Activated CD8-positive, alpha-beta memory T cell treated with anti-CD3 and anti-CD28 coated beads for 24 hours (primary cell): ENCODE results near the gene GLRA1.
"Not testable (repeated sequence)": the region's sequence is repeated elsewhere in the genome, so short reads cannot be mapped to it uniquely, and the experiment has no call there.

Experiments used
- DNase-seq: peaks from one replicate; pipeline ENCODE4 v3.0.0-alpha.2; 2020

GLRA1 gene

DNA sequence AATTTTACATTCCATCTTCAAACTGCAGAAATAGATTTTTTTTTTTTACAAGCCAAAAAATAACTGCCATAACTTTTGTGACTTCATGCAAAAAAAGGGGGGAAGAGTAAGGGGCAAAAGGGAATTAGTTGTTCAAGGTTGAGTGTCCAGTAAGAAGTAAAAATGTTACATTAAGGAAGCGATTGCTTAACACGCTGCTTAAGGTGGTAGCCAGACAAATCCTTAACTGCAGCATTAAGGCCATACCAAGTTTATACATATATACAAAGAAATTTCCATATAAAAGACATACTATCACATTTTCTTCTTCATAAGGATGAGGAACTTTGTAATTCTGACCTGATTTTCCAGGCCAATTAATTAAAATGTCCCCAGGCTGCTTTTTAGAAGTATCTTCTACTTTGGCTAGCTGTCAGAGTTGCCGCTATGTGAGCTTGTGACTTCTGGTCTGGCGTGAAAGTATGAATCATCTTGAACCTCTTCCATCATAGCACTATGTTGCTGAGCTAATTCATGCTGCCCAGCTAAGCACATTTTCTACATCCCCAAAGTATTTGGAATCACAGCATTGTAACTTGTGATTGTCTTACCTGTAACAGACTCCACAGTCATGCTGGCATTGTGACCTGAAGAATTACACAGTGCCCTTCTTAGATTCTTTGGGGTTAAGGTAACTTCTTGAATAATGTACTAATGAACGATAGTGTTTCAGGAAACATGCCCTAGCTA lies 112.9 kb downstream of the GLRA1 start:
- DNase-seq, result no peak

DNA sequence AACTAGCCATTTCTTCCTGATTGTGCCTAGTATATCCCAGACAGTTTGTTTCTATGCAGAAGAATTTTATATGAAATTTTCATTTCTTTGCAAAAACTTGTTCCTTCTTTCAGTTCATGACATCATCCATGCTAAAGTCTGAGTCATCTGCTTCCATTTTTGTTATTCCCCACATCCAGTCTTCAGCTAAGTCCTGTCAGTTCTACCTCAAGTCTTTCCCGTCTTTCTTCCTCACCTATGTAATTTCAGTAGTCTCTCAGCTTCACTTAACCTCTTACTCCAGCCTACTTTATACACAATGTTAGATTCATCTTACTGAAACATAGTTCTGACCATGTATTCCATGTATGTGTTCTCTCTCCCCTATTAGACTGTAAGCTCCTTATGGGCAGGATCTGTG lies 113.8 kb downstream of the GLRA1 start:
- no peak for DNase-seq

DNA sequence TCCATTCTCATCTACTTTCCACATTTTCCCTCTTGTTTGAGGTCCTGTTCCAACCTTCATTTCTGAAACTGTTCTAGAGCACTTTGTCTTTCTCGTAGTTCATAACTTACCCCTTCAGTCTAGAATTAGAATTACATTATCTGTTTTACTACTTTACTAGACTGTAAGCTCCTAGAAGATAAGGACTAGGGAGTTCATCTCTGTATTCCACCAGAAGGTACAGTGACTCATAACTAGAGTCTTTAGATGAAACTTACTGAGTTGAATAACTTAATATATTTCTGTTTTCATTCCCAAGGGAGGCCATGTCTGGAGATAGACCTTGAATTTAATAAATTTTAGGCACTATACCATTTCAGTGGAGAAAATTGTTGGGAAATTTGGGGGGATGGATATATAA lies 114.2 kb downstream of the GLRA1 start:
- DNase-seq, result no peak

DNA sequence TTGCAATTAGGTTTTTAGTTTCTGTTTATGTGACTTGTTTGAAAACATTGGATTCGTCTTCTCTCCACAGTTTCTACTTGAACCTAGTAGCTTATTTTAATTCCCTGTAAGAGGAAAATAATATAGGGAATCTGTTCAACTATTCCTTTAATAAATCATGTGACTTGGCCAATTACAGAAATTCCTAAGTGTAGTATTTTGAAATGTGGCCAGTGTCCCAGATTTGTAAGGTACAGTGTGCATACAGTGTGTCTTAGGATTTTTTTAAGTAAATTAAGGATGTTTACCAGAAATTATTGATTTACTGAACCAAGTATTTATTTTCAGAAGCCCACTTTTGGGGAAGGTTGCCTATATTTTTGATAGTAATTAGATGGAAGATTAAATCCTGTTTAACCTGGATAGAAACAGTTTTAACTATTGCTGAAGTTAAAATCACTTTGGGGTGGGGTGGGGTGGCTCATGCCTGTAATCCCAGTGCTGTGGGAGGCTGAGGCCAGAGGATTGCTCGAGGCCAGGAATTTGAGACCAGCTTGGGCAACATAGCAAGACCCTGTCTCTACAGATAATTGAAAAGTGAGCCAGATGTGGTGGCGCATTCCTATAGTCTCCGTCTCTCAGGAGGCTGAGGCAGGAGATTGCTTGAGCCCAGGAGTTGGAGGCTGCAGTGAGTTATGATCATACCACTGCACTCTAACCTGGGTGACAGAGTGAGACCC lies 116.0 kb downstream of the GLRA1 start:
- no peak for DNase-seq

DNA sequence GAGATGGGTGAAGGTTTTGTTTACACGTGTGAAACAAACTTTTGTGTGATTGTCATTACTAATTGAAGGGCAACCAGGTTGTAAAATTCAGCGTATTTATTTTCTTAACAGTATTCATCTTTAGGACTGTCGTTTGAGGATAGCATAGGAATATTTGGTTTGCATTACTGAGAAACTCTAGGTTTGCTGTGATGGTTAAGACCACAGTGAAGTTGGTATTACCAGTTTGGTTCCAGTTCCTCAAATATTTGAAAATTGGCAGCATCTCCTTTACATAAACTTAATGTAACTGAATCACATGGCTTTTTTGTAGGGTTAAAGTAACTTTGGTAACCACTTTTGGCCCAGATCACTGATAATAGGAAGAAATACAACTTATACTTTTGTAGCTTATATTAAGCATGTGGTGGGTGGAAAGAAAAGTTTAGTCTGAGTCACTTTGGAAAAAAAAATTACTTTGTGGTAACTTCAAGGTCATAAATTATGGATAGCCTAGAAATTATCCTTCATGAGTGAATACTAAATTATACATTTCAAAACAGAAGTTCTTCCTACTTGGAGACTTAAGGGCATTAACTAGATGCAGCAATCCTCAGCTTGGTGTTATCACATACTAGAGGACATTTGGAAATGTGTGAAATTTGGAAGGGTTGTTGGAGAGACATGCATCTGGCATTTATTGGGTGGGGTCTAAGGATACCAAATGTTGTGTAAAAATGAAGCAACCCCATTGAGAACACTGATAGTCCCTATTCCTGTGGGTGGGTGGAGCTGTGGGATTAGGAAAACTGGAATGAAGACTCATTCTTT lies 119.0 kb downstream of the GLRA1 start:
- DNase-seq, result no peak

DNA sequence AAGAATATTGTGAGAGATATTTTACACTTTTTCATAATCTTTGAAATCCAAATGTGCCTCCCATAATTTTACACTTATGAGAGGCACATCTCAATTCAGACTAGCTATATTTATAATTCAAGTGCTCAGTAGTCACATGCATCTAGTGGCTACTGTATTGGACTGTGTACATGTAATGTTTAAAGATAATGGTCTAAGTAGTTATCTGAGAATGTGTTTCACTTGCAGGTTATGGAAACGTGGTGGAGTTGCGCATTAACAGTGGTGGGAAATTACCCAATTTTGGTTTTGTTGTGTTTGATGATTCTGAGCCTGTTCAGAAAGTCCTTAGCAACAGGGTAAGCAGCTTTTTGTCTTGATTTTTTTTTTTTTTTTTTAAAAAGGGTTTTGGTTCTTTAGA lies 124.1 kb downstream of the GLRA1 start:
- no peak for DNase-seq

DNA sequence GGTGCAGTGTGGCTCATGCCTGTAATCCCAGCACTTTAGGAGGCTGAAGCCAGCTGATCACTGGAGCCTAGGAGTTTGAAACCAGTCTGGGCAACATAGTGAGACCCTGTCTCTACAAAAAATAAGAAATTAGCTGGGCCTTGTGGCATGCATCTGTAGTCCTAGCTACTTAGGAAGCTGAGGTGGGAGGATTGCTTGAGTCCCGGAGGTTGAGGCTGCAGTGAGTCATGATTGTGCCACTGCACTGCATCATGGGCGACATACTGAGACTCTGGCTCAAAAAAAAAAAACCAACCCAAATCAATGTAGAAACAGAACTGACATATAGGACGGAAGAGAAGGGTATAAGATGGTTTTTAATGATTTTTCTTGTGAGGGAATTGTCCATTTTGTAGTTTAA lies 125.2 kb downstream of the GLRA1 start:
- DNase-seq, result no peak

DNA sequence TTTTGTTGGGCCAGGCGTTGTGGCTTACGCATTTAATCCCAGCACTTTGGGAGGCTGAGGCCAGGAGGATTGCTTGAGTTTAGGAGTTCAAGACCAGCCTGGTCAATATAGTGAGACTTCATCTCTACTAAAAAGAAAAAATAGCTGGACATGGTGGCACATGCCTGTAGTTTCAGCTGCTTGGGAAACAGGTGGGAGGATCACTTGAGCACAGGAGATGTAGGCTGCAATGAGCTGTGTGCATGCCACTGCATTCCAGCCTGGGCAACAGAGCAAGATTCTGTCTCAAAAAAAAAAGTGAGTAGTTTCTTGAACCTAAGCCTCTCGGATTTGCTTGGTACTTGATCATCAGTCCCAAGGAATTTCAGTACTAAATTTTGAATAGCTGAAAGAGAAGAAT lies 126.0 kb downstream of the GLRA1 start:
- no peak for DNase-seq

DNA sequence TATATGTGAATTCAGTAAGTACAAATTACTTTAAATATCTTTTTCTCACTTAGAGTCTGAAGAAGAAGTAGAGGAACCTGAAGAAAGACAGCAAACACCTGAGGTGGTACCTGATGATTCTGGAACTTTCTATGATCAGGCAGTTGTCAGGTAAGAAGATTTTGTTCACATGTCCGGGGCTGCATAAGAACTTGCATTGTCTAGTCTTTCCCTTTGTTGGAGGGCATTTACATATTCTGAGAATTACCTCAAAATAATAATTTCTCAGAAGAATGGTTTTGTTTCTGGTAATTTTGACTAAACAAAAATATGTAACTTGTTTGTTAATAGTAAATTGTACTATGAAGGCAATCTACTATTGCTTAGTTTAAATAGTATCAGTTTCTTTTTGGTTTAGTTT lies 129.2 kb downstream of the GLRA1 start:
- no peak for DNase-seq

DNA sequence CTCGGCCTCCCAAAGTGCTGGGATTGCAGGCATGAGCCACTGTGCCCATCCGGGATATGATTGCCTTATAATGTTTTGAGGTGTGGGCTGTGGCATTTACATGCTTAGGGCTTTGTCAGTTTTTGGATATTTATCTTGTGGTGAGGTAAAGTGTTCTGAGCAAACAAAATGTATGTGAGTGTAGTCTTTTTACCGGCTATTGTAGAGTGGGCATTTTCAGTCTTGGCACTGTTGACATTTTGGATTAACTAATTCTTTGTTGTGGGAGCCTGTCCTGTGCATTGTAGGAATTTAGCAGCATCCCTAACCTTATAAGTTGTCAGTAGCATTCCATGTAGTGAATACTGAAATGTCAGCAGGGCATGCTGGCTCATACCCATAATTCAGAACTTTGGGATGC lies 131.3 kb downstream of the GLRA1 start:
- no peak for DNase-seq

DNA sequence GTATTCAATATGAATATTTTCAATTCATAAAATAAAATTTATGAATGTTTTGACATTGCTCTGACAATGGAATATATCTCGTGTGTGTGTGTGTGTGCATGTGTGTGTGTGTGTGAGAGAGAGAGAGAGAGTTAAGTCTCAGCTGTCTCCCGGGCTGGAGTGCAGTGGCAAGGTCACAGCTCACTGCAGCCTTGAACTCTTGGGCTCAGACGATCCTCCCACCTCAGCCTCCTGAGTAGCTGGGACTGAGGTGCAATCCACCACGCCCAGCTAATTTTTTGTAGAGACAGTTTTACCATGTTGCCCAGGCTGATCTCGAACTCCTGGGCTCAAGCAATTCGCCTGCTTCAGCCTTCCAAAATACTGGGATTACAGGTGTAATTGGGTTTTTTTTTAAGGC lies 136.8 kb downstream of the GLRA1 start:
- DNase-seq, result no peak

DNA sequence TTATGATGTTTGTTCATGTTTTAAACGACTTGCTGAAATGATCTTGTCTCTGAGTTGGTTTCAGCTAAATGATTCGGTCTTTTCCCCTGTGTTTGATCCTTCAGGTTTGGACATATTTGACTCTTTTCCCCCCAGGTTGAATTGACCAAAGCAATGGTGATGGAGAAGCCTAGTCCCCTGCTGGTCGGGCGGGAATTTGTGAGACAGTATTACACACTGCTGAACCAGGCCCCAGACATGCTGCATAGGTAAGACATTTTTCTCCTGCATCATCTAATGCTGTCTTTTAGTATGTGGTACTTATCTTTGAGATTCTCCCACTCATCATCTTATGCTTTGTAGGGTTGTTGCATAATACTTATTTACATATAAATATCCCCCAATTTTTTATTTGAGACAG lies 138.2 kb downstream of the GLRA1 start:
- no peak for DNase-seq

DNA sequence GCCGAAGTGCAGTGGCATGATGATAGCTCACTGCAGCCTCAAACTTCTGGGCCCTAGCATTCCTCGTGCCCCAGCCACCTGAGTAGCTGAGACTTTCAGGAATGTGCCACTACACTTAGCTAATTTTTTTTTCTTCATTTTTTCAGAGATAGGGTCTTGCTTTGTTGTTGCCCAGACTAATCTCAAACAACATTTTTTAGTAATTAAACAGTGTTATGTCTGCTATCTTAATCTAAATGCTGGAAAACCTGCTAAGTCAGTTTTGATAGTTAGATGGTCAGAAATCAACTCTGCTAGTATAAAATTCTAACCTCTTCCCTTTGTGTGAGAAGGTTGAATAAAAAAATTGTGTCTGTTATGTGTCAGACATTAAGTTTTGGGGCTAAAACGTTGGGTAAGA lies 140.5 kb downstream of the GLRA1 start:
- DNase-seq, result no peak

DNA sequence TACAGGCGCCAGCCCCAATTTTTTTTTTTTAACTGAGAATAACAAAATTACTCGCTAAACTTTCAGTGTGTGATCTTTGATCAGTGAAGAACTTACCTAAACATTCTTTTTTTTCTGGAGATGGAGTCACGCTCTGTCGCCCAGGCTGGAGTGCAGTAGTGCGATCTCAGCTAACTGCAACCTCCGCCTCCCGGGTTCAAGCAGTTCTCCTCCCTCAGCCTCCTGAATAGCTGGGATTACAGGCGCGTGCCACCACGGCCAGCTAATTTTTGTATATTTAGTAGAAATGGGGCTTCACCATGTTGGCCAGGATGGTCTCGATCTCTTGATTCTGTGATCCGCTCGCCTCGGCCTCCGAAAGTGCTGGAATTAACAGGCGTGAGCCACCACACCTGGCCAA lies 141.0 kb downstream of the GLRA1 start:
- DNase-seq, result not testable (repeated sequence)

DNA sequence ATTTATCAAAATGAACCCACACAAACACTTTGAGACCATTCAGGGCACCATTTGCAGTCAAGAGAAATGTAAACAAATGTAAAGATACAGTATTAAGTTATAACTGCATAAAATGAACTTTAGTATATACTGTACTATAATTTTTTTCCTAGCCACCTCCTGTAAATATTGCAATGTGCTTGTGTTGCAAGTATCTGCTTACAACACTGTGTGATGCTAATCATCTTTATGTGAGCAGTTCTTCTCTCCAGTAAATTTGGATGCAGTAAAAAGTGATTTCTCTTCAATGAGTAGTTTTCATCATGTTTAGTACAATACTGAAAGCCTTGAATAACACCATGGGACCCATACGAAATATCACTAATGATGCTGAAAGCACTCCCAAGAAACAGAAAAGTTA lies 143.4 kb downstream of the GLRA1 start:
- no peak for DNase-seq

DNA sequence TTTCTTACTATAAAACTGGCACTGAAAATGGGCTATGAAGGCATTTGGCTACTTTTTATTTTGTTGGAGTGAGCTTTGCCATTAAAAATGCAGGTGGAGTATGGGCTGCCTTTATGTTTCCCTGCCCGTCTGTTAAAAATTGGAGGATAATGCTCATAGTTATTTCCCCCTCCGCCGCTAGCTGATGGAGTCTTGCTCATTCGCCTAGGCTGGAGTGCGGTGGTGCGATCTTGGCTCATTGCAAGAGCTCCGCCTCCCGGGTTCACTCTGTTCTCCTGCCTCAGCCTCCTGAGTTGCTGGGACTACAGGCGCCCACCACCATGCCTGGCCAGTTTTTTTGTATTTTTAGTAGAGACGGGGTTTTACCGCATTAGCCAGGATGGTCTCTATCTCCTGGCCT lies 144.3 kb downstream of the GLRA1 start:
- DNase-seq, result no peak

DNA sequence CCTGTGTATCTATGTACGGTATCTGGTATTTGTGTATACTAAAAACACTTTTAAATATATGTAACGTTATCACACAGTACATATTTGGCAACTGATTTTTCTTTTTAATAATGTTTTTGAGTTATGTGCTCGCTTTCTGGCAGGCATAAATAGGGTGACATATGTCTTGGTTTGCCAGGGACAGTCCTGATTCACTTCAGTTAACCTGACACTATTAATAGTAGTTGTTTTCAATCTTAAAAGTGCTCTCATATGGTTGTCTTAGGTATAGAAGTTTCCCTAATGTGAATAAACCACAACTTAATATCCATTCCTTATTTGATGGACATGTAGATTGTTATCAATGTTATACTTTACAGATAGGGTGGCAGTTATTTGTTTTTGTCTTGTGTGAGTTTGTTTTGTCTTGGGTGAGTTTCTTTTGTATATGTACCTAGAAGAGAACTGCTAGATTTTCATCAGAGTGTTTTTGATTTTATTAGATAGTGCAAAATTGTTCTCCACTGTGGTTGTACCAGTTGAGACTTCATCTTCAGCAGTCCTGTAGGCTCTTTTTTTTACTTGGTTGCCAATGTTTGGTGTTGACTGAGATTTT lies 145.0 kb downstream of the GLRA1 start:
- no peak for DNase-seq

DNA sequence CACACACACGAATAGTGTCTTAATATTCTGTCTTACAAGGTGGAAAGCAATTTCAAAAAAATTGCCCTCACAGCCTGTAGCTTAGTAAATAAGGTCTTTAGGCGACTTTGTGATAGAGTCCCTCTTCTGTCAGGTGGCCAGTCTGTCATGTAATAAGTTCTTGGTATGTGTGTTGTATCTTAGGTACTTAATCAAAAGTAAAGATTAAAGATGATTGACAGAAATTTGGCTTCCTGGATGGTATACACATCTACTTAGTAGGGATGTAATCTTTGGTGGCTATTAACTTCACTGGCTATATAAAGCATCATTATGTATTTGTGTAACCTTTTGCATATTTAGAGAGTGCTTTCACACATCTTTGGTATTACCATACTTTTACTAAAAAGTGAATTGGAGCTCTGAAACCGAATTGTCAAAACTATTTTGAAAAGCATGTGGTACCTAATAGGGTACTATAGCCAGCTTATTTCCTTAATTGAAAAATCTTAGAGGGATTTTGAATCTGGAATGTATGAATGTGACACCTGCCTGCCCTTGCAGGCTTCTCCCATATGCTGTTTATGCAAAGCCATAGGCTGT lies 149.5 kb downstream of the GLRA1 start:
- no peak for DNase-seq

DNA sequence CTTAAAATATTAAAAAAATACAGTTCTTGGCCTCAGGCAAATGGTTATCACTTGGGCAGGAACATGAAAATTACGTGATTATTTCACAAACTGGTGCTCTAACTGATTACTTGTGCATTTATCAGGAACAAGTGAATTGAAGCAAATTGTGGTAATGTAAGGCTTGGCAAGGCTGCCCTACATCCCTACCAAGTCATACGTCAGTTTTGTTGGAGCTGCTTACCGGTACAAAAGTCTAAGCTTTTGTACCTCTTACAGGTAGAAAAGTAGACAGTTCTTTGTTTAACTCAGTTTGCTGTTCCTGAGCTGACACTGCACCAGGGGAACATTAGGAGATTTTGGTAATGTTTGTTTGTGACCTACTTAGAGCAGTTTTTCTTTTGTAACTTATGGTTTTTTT lies 150.7 kb downstream of the GLRA1 start:
- DNase-seq, result no peak

DNA sequence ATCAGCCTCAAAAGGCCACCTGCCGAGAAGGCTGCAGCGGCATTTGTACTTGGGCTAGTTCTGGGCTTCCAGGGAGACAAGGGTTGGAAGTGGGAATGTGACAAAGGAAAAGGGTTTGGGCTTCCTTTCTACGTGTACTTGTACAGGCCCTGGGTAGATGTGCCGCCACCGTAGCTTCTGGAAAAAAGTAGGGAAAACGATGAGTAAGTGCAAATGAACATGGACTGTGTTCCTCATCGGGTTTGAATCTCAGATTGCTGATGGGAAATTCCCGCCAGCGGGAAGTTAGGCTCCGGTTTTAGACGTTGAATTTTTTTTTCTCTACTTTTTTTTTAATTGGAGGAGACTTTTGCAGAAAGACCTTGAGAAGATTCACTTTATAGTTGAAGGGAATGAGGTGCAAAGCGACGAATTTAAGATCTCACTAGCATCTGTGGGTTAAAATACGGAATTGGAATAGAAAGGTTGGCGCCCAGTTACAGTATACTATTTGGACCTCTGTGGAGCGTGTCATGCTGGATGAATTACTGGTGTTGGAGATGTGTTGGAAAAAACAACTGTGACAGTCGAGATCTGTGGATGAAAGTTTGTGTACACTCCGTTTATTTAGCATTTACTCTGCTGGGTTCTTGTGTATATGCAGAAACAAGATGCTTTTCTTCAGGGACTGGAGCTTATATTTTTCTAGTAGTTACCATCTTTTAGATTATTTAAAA lies 151.6 kb downstream of the GLRA1 start:
- no peak for DNase-seq
